Esophagus muscularis mucosa (tissue), 4 donors: ENCODE measurements around the gene HEBP2. TPM values are rescaled to one million over a fixed set of nuclear protein-coding genes. Genes with fewer than 3 reads are reported as not detected.
"Not testable (repeated sequence)": the region's sequence is repeated elsewhere in the genome, so short reads cannot be mapped to it uniquely, and the experiment has no call there.

Experiments
- DNase-seq: peaks from one replicate; pipeline ENCODE4 v3.0.0-alpha.2; 2017; ENCODE audit errors: extremely low spot score
- H3K27ac ChIP-seq, 4 donors: fragments of 200-600 bp; sonication (generic); replicated peaks in 1 of 4; 1 replicate in 3 of 4; 2 replicates in 1 of 4; pipeline ENCODE4 v1.5.1; 2016 to 2019; ENCODE audit warnings: mild to moderate bottlenecking in 1 of 4
- H3K27me3 ChIP-seq, 4 donors: fragments of 200-600 bp; sonication (generic); one replicate each; pipeline versions ENCODE4 v1.5.1 to v1.6.0; 2016 to 2019
- H3K36me3 ChIP-seq, 4 donors: fragments of 200-600 bp; sonication (generic); one replicate each; pipeline ENCODE4 v1.5.1; 2016 to 2019
- H3K4me1 ChIP-seq, 4 donors: fragments of 200-600 bp; sonication (generic); one replicate each; pipeline ENCODE4 v1.5.1; 2016 to 2019
- H3K4me3 ChIP-seq, 4 donors: fragments of 200-600 bp; sonication (generic); 1 replicate in 2 of 4; 2 replicates in 2 of 4; pipeline ENCODE4 v1.5.1; 2016 to 2019; ENCODE audit warnings: mild to moderate bottlenecking in 4 of 4, moderate library complexity in 1 of 4
- H3K9me3 ChIP-seq, 4 donors: fragments of 200-600 bp; sonication (generic); 1 replicate in 3 of 4; 2 replicates in 1 of 4; pipeline ENCODE4 v1.5.1; 2016 to 2019
- EP300 ChIP-seq: sonication (generic); formaldehyde crosslinking; IDR thresholded peaks from one replicate; pipeline ENCODE4 v1.6.1; 2017; ENCODE audit warnings: antibody characterized with exemption
- POLR2A ChIP-seq: fragments of 450-650 bp; IDR thresholded peaks from one replicate; pipeline ENCODE4 v1.6.1; 2017; ENCODE audit warnings: antibody characterized with exemption, moderate library complexity, mild to moderate bottlenecking, low read depth
- POLR2AphosphoS5 ChIP-seq, 2 donors: sonication (generic); formaldehyde crosslinking; IDR thresholded peaks; one replicate each; pipeline ENCODE4 v1.6.1; 2017; ENCODE audit warnings: antibody characterized with exemption in 2 of 2
- WGBS: methylation state at CpG from one replicate; pipeline ENCODE4 v1.1.5; 2018; 5-methylcytosine and 5-hydroxymethylcytosine counted together
- intact Hi-C: fragments of 100-400 bp; cut with DNase I; formaldehyde crosslinking; loops from one replicate; pipeline ENCODE4 v1.15.1; 2023
- total RNA-seq, 4 donors: library from RNA; depleted of rRNA; stranded (reverse); fragments of >200 nt; gene quantifications; one replicate each; pipeline versions ENCODE4 v1.1.0 to v1.2.1, GENCODE V29; 2016
- TF ChIP-seq, protein P1 (sequence below), 3 experiments: fragments of 200-600 bp in 2 of 3; fragments of 450-650 bp in 1 of 3; sonication (generic) in 2 of 3; IDR thresholded peaks; one replicate each; pipeline ENCODE4 v1.5.1; 2017 to 2019; ENCODE audit warnings: antibody characterized with exemption in 3 of 3, mild to moderate bottlenecking in 2 of 3, moderate library complexity in 1 of 3

Gene HEBP2, protein sequence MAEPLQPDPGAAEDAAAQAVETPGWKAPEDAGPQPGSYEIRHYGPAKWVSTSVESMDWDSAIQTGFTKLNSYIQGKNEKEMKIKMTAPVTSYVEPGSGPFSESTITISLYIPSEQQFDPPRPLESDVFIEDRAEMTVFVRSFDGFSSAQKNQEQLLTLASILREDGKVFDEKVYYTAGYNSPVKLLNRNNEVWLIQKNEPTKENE
- 100 to 1,000 TPM in 2 of 4 donors, 10 to 100 TPM in 2; 90.1 to 135 (median 104) TPM for total RNA-seq

DNA sequence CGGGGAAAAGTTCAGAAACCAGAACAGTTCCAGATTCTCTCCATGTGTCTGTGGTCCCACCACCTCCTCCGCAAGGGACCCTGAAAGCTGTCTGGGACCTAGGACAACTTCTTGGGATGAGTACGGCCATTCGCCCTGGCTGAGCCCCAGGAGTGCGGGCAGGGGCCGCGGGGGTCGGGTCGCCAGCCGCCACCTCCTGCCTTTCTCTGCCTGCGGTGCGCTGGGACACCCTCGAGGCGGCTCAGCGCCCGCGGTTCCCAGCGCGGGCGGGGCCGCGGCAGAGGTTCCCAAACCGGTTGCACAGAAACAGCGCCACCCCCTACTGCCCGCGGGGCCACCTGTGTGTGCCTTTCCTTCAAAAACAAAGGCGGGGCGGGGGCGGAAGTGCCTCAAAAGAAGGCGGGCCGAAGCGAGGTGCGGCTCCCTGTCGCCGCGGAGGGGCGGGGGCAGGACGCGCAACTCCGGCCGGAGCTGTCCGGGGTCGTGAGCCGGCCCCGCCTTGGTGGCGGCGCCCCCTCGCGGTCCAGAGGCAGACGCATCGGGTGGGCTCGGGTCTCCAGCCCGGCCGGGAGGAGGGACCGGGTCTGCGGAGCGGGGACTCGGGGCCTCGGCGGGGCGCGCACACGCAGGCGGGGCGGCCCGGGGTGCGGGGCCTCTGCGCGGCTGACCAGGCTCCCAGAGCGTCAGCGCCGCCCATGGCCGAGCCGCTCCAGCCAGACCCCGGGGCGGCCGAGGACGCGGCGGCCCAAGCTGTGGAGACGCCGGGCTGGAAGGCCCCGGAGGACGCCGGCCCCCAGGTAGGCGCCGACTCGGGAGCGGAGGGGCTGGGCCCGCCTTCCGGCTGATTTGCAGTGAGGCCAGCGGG lies at the start of gene HEBP2:
Gene HEBP2, plus strand, starts transcription at position 423 of the 865 bp plus-strand sequence. Its CDS starts 273 bp downstream, at position 696.
- no peaks in the 10 kb centered on the region for H3K9me3 ChIP-seq
- DNase-seq, result peak; percentile 99
- H3K27ac ChIP-seq, result peak within 1 kb of the TSS; percentile 91 to 98 (median 96)
- peak; percentile 87 to 90 for TF ChIP-seq POLR2AphosphoS5 (IDR thresholded peaks at IDR 0.05)
- TF ChIP-seq POLR2A, result no peak
- no peak for TF ChIP-seq EP300
- TF ChIP-seq, protein P1, sequence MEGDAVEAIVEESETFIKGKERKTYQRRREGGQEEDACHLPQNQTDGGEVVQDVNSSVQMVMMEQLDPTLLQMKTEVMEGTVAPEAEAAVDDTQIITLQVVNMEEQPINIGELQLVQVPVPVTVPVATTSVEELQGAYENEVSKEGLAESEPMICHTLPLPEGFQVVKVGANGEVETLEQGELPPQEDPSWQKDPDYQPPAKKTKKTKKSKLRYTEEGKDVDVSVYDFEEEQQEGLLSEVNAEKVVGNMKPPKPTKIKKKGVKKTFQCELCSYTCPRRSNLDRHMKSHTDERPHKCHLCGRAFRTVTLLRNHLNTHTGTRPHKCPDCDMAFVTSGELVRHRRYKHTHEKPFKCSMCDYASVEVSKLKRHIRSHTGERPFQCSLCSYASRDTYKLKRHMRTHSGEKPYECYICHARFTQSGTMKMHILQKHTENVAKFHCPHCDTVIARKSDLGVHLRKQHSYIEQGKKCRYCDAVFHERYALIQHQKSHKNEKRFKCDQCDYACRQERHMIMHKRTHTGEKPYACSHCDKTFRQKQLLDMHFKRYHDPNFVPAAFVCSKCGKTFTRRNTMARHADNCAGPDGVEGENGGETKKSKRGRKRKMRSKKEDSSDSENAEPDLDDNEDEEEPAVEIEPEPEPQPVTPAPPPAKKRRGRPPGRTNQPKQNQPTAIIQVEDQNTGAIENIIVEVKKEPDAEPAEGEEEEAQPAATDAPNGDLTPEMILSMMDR (IDR thresholded peaks at IDR 0.05), result peak; percentile 56 to 63 (median 61)
- no peaks in the 10 kb centered on the region for H3K27me3 ChIP-seq
- H3K4me1 ChIP-seq, result peaks cover 12 to 33% (median 19%) of the 10 kb centered on the region in 4 donors
- peak within 1 kb of the TSS; percentile 67 to 91 (median 84) for H3K4me3 ChIP-seq
- 0% methylated on average over 2 of the region's 92 CpGs for WGBS
- H3K36me3 ChIP-seq, result peaks cover 17 to 34% (median 30%) of the 10 kb centered on the region in 4 donors
- intact Hi-C loops, result loop anchor here (5.0 to 10.0 kb wide), 2 partner anchors 287 to 399 kb away; no protein-coding TSS in a partner anchor

DNA sequence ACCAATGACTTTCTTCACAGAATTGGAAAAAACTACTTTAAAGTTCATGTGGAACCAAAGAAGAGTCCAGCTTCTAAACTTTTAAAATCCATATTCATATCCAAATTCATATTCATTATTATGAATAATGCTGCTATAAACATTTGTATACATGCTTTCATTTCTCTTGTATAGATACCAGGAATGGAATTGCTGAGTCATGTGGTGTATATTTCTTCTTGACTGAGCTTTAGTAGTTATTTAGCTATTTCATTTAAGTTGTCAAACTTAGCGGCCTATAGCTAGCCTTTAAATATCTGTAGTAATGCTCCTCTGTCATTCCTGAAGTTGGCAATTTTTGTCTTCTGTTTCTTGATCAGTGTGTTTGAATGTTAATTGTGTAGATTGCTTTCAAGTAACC lies 46.1 kb upstream of the HEBP2 start:
- 79% methylated on average over 1 of the region's 1 CpG for WGBS
- Histone ChIP-seq H3K36me3 (no peaks in the 10 kb centered on the region), H3K27me3 (no peaks in the 10 kb centered on the region), H3K27ac (no peak overlapping the region), H3K4me1 (no peaks in the 10 kb centered on the region), H3K4me3 (no peak overlapping the region), H3K9me3 (no peaks in the 10 kb centered on the region)
- DNase-seq, result no peak
- intact Hi-C loops, result no loop called here
- TF ChIP-seq EP300 (no peak), POLR2A (no peak), POLR2AphosphoS5 (IDR thresholded peaks at IDR 0.05) (no peak)
- TF ChIP-seq, protein P1 (IDR thresholded peaks at IDR 0.05), result no peak

DNA sequence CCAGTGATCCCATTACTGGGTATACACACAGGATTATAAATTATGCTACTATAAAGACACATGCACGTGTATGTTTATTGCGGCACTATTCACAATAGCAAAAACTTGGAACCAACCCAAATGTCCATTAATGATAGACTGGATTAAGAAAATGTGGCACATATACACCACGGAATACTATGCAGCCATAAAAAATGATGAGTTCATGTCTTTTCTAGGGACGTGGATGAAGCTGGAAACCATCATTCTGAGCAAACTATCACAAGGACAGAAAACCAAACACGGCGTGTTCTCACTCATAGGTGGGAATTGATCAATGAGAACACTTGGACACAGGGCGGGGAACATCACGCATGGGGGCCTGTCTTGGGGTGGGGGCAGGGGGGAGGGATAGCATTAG lies 35.3 kb upstream of the HEBP2 start:
- intact Hi-C loops, H3K36me3 ChIP-seq, H3K9me3 ChIP-seq, H3K4me3 ChIP-seq, H3K4me1 ChIP-seq, H3K27me3 ChIP-seq, DNase-seq, H3K27ac ChIP-seq: not testable (repeated sequence)
- 89% methylated on average over 8 of the region's 8 CpGs for WGBS

DNA sequence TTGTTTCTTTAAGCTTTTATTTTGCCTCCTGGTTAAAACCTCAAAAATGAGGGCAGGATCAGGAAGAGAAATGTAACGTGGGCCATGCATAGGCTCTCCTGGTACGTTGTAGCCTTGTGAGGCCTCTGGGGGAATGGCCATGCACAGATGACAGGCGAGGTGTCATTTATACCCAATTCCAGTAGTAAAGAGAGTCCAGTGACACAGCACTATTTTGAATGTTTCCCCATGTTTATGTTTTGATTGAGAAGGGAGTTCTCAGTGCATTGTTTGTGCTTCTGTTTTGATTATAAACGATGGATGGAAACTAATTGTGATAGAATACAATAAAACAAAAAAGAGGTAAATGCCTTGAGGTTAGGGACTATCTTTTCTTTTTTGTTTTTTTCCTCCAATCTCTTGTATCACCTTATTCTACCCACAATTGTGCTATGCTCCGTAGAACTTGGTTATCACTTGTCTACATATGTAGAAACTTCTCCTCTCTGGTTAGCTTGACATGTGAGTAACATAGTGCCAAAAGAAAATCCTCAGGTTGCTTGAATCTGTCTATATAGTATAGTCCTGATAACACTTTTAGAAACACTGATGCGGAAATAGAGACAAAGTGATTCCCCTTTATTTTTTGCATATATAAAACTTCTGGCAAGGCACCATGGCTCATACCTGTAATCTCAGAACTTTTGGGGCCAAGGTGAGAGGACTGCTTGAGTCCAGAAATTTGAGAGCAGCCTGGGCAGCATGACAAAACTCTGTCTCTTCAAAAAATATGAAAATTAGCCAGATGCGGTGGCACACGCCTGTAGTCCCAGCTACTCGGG lies 33.2 kb upstream of the HEBP2 start:
- no peaks in the 10 kb centered on the region for H3K9me3 ChIP-seq
- TF ChIP-seq, protein P1 (IDR thresholded peaks at IDR 0.05), result no peak
- TF ChIP-seq POLR2AphosphoS5 (IDR thresholded peaks at IDR 0.05) (no peak), POLR2A (no peak), EP300 (no peak)
- WGBS, result 77% methylated on average over 9 of the region's 9 CpGs
- no peak overlapping the region for H3K4me3 ChIP-seq
- no peaks in the 10 kb centered on the region for H3K36me3 ChIP-seq
- no peak for DNase-seq
- intact Hi-C loops, result no loop called here
- H3K4me1 ChIP-seq, result no peaks in the 10 kb centered on the region
- no peak overlapping the region for H3K27ac ChIP-seq
- H3K27me3 ChIP-seq, result peaks cover 0 to 4% (median 0%) of the 10 kb centered on the region in 4 donors

DNA sequence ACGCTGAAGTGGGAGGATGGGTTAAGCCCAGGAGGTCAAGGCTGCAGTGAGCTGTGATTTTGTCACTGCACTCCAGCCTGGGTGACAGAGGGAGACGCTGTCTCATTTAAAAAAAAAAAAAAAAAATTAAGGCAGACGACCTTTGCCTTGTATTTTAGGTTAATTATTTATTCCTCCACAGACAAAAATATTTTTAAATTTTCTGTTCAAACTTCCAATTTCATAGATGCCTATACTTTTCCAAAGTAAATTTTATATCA lies 32.6 kb upstream of the HEBP2 start:
- intact Hi-C loops, result no loop called here
- Histone ChIP-seq H3K4me3 (no peak overlapping the region), H3K27ac (no peak overlapping the region), H3K27me3 (peaks cover 0 to 4% (median 0%) of the 10 kb centered on the region in 4 donors), H3K4me1 (no peaks in the 10 kb centered on the region), H3K9me3 (no peaks in the 10 kb centered on the region), H3K36me3 (no peaks in the 10 kb centered on the region)
- no peak for DNase-seq
- TF ChIP-seq, protein P1 (IDR thresholded peaks at IDR 0.05), result no peak
- TF ChIP-seq POLR2AphosphoS5 (IDR thresholded peaks at IDR 0.05) (no peak), EP300 (no peak), POLR2A (no peak)
- WGBS, result 66% methylated on average over 3 of the region's 3 CpGs
